Measurements from ENCODE around the gene ADAMTSL3. TPM values are rescaled to one million over a fixed set of nuclear protein-coding genes. Genes with fewer than 3 reads are reported as not detected.
"Not testable (repeated sequence)": the region's sequence is repeated elsewhere in the genome, so short reads cannot be mapped to it uniquely, and the experiment has no call there.

ADAMTSL3 gene
- total RNA-seq, 1 experiment from 2014 or later: 0.05 TPM

DNA sequence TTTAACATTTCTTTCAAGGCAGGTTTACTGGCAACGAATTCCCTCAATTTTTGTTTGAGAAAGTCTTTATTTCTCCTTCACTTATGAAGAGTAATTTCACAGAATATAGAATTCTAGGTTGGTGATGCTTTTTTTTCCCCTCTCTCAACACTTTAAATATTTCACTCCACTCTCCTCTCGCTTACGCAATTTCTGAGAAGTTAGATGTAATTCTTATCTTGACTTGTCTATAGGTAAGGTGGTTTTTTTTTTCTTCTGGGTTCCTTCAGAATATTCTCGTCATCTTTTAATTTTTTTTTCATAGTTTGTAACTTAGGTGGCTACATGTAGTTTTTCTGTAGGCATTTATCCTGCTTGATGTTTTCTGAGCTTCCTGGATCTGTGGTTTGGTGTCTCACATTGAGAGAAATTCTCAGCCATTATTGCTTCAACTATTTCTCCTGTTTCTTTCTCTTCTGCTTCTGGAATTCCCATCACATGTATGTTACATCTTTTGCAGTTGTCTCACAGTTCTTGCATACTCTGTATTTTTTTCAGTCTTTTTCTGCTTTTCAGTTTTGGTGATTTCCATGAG is 392.2 kb downstream of the ADAMTSL3 start:
- Histone ChIP-seq H3K27ac (ENCODE audit: low read depth, low read length) (no peak overlapping the region), H3K9me2 (ENCODE audit: insufficient read depth) (no peaks in the 10 kb centered on the region), H4K20me1 (ENCODE audit: insufficient read depth) (no peaks in the 10 kb centered on the region), H2AFZ (ENCODE audit: low read depth, low read length, poor library complexity, severe bottlenecking) (no peak overlapping the region), H3K9me3 (ENCODE audit: control insufficient read depth in 1 of 2, insufficient read depth in 1 of 2, low read depth in 1 of 2, low read length in 2 of 2) (no peaks in the 10 kb centered on the region), H3K4me3 (replicated peaks in 1 of 2; ENCODE audit: low read depth in 1 of 2, low read length in 2 of 2) (no peak overlapping the region), H3K4me2 (ENCODE audit: low read length) (no peak overlapping the region), H3K27me3 (ENCODE audit: insufficient read depth, low read length) (no peaks in the 10 kb centered on the region), H3K36me3 (ENCODE audit: control insufficient read depth in 1 of 2, insufficient read depth in 2 of 2, low read length in 2 of 2) (no peaks in the 10 kb centered on the region), H3K4me1 (ENCODE audit: control insufficient read depth in 1 of 2, insufficient read depth in 2 of 2, low read length in 2 of 2) (no peaks in the 10 kb centered on the region), H3K79me2 (ENCODE audit: insufficient read depth, low read length) (no peaks in the 10 kb centered on the region), H3K9ac (ENCODE audit: low read length) (no peak overlapping the region)
- ChIA-PET CTCF (no interaction called here), POLR2A (no interaction called here), RAD21 (ENCODE audit: low non-redundant PET in 1 of 2, low total read pairs in 2 of 2, uncharacterized antibody in 2 of 2, unreplicated experiment in 2 of 2) (no interaction called here)
- no peak for TF ChIP-seq EZH2 (IDR thresholded peaks at IDR 0.05)
- TF ChIP-seq EZH2phosphoT487 (IDR thresholded peaks at IDR 0.05; ENCODE audit: borderline replicate concordance): no peak
- TF ChIP-seq POLR2AphosphoS5 (IDR thresholded peaks at IDR 0.05; ENCODE audit: low read depth, low read length): no peak
- TF ChIP-seq, protein P1, sequence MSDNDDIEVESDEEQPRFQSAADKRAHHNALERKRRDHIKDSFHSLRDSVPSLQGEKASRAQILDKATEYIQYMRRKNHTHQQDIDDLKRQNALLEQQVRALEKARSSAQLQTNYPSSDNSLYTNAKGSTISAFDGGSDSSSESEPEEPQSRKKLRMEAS (IDR thresholded peaks at IDR 0.05): no peak
- TF ChIP-seq, protein P2, sequence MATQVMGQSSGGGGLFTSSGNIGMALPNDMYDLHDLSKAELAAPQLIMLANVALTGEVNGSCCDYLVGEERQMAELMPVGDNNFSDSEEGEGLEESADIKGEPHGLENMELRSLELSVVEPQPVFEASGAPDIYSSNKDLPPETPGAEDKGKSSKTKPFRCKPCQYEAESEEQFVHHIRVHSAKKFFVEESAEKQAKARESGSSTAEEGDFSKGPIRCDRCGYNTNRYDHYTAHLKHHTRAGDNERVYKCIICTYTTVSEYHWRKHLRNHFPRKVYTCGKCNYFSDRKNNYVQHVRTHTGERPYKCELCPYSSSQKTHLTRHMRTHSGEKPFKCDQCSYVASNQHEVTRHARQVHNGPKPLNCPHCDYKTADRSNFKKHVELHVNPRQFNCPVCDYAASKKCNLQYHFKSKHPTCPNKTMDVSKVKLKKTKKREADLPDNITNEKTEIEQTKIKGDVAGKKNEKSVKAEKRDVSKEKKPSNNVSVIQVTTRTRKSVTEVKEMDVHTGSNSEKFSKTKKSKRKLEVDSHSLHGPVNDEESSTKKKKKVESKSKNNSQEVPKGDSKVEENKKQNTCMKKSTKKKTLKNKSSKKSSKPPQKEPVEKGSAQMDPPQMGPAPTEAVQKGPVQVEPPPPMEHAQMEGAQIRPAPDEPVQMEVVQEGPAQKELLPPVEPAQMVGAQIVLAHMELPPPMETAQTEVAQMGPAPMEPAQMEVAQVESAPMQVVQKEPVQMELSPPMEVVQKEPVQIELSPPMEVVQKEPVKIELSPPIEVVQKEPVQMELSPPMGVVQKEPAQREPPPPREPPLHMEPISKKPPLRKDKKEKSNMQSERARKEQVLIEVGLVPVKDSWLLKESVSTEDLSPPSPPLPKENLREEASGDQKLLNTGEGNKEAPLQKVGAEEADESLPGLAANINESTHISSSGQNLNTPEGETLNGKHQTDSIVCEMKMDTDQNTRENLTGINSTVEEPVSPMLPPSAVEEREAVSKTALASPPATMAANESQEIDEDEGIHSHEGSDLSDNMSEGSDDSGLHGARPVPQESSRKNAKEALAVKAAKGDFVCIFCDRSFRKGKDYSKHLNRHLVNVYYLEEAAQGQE (IDR thresholded peaks at IDR 0.05; ENCODE audit: low read depth): no peak
- TF ChIP-seq CEBPB (IDR thresholded peaks at IDR 0.05; ENCODE audit: low read depth): no peak
- no peak for TF ChIP-seq YY1 (IDR thresholded peaks at IDR 0.05; ENCODE audit: extremely low read depth, insufficient replicate concordance, low read depth, low read length)
- TF ChIP-seq, protein P3, sequence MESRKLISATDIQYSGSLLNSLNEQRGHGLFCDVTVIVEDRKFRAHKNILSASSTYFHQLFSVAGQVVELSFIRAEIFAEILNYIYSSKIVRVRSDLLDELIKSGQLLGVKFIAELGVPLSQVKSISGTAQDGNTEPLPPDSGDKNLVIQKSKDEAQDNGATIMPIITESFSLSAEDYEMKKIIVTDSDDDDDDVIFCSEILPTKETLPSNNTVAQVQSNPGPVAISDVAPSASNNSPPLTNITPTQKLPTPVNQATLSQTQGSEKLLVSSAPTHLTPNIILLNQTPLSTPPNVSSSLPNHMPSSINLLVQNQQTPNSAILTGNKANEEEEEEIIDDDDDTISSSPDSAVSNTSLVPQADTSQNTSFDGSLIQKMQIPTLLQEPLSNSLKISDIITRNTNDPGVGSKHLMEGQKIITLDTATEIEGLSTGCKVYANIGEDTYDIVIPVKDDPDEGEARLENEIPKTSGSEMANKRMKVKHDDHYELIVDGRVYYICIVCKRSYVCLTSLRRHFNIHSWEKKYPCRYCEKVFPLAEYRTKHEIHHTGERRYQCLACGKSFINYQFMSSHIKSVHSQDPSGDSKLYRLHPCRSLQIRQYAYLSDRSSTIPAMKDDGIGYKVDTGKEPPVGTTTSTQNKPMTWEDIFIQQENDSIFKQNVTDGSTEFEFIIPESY (IDR thresholded peaks at IDR 0.05; ENCODE audit: extremely low read depth, insufficient replicate concordance, low read length): no peak
- no peak for TF ChIP-seq SIN3A (IDR thresholded peaks at IDR 0.05; ENCODE audit: low read depth)
- ATAC-seq (no peak), DNase-seq (ENCODE audit: low read depth, low spot score) (no peak)
- BruUV-seq (replicated peaks): no TSS peak
- intact Hi-C loops (cut with micrococcal nuclease): no loop called here

DNA sequence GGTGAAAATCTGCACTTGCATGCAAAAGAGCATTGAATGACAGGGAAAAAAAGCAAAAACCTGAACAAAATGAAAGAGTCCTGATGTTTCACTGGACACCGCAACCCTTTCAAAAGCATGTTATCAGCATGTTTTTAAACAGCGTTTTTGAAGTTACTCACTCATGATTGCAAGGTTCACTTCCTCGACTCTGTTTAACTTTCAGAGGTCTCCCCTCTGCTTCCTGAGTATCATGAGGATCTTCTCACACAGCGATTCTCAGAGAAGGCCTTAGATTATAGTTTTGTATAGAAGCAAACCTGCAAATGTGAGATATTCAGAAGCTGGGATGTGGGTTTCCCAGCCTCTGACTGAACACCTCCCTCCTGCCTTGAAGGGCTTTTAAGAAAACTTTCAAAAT is 395.6 kb downstream of the ADAMTSL3 start:
- H3K9me3 ChIP-seq (ENCODE audit: control insufficient read depth in 1 of 2, insufficient read depth in 1 of 2, low read depth in 1 of 2, low read length in 2 of 2); H3K36me3 ChIP-seq (ENCODE audit: control insufficient read depth in 1 of 2, insufficient read depth in 2 of 2, low read length in 2 of 2); POLR2A ChIA-PET; H2AFZ ChIP-seq (ENCODE audit: low read depth, low read length, poor library complexity, severe bottlenecking); CTCF ChIA-PET; H3K27me3 ChIP-seq (ENCODE audit: insufficient read depth, low read length); RAD21 ChIA-PET (ENCODE audit: low non-redundant PET in 1 of 2, low total read pairs in 2 of 2, uncharacterized antibody in 2 of 2, unreplicated experiment in 2 of 2); intact Hi-C loops (cut with micrococcal nuclease); H3K4me3 ChIP-seq (replicated peaks in 1 of 2; ENCODE audit: low read depth in 1 of 2, low read length in 2 of 2); ATAC-seq; H3K9ac ChIP-seq (ENCODE audit: low read length); H3K4me1 ChIP-seq (ENCODE audit: control insufficient read depth in 1 of 2, insufficient read depth in 2 of 2, low read length in 2 of 2); H3K79me2 ChIP-seq (ENCODE audit: insufficient read depth, low read length); H3K27ac ChIP-seq (ENCODE audit: low read depth, low read length); H3K4me2 ChIP-seq (ENCODE audit: low read length); BruUV-seq (replicated peaks); H4K20me1 ChIP-seq (ENCODE audit: insufficient read depth); H3K9me2 ChIP-seq (ENCODE audit: insufficient read depth); DNase-seq (ENCODE audit: low read depth, low spot score): not testable (repeated sequence)

Measured in HCT116 (cell line).